IMR-90 (cell line): ENCODE data around the gene SPOUT1.

Source experiments
- BHLHE40 ChIP-seq: fragments of 150-350 bp; IDR thresholded peaks from 2 replicates; pipeline ENCODE4 v1.6.1; 2016; ENCODE audit warnings: mild to moderate bottlenecking, low read depth, low read length
- CEBPB ChIP-seq: IDR thresholded peaks from 2 replicates; pipeline ENCODE4 v1.6.1; 2012; ENCODE audit warnings: low read depth, low read length, improper control_type of control experiment
- CHD1 ChIP-seq: IDR thresholded peaks from 2 replicates; pipeline ENCODE4 v1.6.1; 2012; ENCODE audit warnings: low read depth, low read length, improper control_type of control experiment
- MXI1 ChIP-seq: IDR thresholded peaks from 2 replicates; pipeline ENCODE4 v1.6.1; 2012; ENCODE audit warnings: low read depth, mild to moderate bottlenecking, low read length, moderate library complexity, borderline replicate concordance
- POLR2A ChIP-seq: IDR thresholded peaks from 2 replicates; pipeline ENCODE4 v1.6.1; 2012; ENCODE audit warnings: mild to moderate bottlenecking, low read depth, low read length
- RAD21 ChIP-seq: IDR thresholded peaks from 2 replicates; pipeline ENCODE4 v1.6.1; 2012; ENCODE audit warnings: low read length, improper control_type of control experiment
- RCOR1 ChIP-seq: IDR thresholded peaks from 2 replicates; pipeline ENCODE4 v1.6.1; 2012; ENCODE audit warnings: mild to moderate bottlenecking, low read length, improper control_type of control experiment; ENCODE audit not compliant: insufficient replicate concordance
- RFX5 ChIP-seq: IDR thresholded peaks from 2 replicates; pipeline ENCODE4 v1.8.0; 2012; ENCODE audit warnings: low read depth, mild to moderate bottlenecking, low read length, moderate library complexity
- SMC3 ChIP-seq: fragments of 150-350 bp; IDR thresholded peaks from 2 replicates; pipeline ENCODE4 v1.6.1; 2016; ENCODE audit warnings: low read depth, mild to moderate bottlenecking, antibody characterized with exemption, low read length, moderate library complexity
- TF ChIP-seq, protein P1 (sequence below): conservative IDR thresholded peaks from 2 replicates; pipeline ENCODE4 v1.5.1; 2012; ENCODE audit warnings: mild to moderate bottlenecking, low read depth, low read length, improper control_type of control experiment
- TF ChIP-seq, protein P2 (sequence below): fragments of 150-350 bp; IDR thresholded peaks from 2 replicates; pipeline ENCODE4 v1.6.1; 2016; ENCODE audit warnings: low read depth, mild to moderate bottlenecking, low read length, moderate library complexity, borderline replicate concordance
- TF ChIP-seq, protein P3 (sequence below): fragments of 150-350 bp; IDR thresholded peaks from 2 replicates; pipeline ENCODE4 v1.6.1; 2017; ENCODE audit warnings: mild to moderate bottlenecking, antibody characterized with exemption, low read length, low read depth

DNA sequence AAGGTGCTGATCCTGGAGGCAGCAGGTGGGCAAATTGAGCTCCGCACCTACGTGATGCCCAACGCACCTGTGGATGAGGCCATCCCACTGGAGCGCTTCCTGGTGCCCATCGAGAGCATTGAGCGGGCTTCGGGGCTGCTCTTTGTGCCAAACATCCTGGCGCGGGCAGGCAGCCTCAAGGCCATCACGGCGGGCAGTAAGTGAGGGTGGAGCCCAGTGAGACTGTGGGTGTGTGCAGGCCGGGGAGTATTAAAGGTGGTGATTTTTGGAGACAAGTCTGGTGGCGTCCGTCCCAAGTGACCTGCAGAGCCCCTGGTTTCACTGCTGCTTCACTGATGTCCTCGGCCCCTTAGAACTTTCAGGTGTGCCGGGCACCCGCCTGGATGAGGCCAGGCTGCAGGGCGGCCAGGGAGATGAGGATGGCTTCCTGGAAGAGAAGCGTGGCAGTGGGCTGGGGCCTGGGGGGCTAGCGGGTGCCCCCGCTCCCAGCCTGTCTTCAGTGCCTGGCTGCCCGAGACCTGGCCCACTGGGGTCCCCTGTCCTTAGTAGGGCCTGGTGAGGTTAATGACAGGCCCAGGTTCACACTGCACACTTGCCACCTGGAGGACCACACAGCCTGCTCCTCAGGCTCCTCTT, 7.1 kb downstream of the SPOUT1 start:
- no peak for TF ChIP-seq RFX5
- TF ChIP-seq, protein P1, sequence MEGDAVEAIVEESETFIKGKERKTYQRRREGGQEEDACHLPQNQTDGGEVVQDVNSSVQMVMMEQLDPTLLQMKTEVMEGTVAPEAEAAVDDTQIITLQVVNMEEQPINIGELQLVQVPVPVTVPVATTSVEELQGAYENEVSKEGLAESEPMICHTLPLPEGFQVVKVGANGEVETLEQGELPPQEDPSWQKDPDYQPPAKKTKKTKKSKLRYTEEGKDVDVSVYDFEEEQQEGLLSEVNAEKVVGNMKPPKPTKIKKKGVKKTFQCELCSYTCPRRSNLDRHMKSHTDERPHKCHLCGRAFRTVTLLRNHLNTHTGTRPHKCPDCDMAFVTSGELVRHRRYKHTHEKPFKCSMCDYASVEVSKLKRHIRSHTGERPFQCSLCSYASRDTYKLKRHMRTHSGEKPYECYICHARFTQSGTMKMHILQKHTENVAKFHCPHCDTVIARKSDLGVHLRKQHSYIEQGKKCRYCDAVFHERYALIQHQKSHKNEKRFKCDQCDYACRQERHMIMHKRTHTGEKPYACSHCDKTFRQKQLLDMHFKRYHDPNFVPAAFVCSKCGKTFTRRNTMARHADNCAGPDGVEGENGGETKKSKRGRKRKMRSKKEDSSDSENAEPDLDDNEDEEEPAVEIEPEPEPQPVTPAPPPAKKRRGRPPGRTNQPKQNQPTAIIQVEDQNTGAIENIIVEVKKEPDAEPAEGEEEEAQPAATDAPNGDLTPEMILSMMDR, result no peak
- no peak for TF ChIP-seq SMC3
- no peak for TF ChIP-seq BHLHE40
- TF ChIP-seq CEBPB, result no peak
- TF ChIP-seq POLR2A, result no peak
- TF ChIP-seq MXI1, result no peak
- no peak for TF ChIP-seq CHD1
- TF ChIP-seq, protein P2, sequence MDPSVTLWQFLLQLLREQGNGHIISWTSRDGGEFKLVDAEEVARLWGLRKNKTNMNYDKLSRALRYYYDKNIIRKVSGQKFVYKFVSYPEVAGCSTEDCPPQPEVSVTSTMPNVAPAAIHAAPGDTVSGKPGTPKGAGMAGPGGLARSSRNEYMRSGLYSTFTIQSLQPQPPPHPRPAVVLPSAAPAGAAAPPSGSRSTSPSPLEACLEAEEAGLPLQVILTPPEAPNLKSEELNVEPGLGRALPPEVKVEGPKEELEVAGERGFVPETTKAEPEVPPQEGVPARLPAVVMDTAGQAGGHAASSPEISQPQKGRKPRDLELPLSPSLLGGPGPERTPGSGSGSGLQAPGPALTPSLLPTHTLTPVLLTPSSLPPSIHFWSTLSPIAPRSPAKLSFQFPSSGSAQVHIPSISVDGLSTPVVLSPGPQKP, result no peak
- no peak for TF ChIP-seq RAD21
- TF ChIP-seq RCOR1, result no peak
- TF ChIP-seq, protein P3, sequence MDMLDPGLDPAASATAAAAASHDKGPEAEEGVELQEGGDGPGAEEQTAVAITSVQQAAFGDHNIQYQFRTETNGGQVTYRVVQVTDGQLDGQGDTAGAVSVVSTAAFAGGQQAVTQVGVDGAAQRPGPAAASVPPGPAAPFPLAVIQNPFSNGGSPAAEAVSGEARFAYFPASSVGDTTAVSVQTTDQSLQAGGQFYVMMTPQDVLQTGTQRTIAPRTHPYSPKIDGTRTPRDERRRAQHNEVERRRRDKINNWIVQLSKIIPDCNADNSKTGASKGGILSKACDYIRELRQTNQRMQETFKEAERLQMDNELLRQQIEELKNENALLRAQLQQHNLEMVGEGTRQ, result no peak
